Measurements from ENCODE around the gene SLC5A10.

Gene SLC5A10

GRCh38 chr17:18932360-18933055, 19.5 kb upstream of the SLC5A10 start:
- no peak for TF ChIP-seq ZFX (IDR thresholded peaks at IDR 0.05; ENCODE audit: borderline replicate concordance)
- TF ChIP-seq, protein P1, sequence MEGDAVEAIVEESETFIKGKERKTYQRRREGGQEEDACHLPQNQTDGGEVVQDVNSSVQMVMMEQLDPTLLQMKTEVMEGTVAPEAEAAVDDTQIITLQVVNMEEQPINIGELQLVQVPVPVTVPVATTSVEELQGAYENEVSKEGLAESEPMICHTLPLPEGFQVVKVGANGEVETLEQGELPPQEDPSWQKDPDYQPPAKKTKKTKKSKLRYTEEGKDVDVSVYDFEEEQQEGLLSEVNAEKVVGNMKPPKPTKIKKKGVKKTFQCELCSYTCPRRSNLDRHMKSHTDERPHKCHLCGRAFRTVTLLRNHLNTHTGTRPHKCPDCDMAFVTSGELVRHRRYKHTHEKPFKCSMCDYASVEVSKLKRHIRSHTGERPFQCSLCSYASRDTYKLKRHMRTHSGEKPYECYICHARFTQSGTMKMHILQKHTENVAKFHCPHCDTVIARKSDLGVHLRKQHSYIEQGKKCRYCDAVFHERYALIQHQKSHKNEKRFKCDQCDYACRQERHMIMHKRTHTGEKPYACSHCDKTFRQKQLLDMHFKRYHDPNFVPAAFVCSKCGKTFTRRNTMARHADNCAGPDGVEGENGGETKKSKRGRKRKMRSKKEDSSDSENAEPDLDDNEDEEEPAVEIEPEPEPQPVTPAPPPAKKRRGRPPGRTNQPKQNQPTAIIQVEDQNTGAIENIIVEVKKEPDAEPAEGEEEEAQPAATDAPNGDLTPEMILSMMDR (IDR thresholded peaks at IDR 0.05) = no peak
- no peak overlapping the region for H3K27ac ChIP-seq

DNA sequence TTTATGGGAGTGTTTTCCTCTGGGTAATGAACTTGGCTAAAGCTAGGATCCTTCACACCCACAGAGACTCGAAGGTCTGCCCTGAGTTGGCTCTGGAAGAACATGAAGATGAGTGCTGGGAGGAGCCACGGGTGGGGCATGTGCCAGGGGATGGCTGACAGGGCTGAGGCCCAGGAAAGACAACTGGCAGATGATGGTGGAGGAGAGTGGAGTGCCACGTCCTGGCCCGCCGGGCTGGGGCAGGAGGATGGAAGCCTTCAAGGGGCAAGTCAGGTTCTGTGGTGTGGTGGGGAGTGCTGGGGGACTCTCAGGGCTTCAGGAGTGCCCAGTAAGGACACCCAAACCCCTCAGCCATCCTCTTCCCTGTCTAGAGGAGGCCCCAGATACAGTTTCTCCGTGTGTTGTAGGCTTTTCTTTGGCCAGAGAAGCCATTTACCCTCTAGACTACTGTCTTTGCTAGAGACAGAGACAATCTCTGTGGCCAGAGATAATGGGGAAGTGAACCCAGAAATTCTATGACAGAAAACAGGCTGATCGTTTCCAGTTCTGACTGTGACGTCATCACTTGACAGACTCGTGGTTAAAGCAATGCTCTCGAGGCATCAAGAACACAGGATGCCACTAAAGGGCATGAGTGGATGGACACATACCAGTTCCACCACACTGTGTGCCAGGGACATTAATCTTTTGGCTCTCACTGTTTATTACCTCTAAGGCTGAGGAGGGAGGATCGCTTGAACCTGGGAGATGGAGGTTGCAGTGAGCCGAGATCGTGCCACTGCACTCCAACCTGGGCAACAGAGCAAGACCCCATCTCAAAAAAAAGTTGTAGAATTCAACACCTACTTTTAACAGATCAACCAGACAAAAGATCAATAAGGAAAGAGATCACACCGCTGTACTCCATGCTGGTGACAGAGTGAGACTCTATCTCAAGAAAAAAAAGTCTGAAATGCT, 18.6 kb upstream of the SLC5A10 start:
- no peak overlapping the region for H3K27ac ChIP-seq
- TF ChIP-seq, protein P1 (IDR thresholded peaks at IDR 0.05) = no peak
- no peak for TF ChIP-seq ZFX (IDR thresholded peaks at IDR 0.05; ENCODE audit: borderline replicate concordance)

DNA sequence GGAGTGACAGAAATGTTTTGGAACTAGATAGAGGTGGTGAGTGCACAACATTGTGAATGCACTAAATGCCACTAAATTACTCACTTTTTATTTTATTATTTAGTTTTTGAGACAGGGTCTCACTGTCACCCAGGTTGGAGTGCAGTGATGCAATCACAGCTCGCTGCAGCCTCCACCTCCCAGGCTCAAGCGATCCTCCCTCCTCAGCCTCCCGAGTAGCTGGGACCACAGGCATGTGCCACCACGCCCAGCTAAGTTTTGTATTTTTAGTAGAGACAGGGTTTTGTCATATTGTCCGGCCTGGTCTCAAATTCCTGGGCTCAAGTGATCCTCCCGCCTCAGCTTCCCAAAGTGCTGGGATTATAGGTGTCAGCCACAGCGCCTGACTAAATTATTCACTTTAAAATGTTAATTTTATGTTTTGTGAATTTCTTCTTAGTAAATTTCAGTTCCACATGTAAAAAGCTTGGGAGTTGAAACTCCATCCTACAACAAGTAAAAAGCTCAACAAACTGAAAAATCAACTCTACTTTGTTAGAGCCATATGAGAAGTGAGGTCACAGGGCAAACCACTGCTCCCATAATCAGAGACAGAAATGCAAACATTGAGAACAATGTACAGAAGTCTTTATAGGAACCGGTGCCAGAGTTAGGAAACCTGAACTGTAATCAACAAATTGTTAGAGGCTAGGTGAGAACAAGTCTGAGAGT, 13.8 kb upstream of the SLC5A10 start:
- no peak overlapping the region for H3K27ac ChIP-seq
- TF ChIP-seq, protein P1 (IDR thresholded peaks at IDR 0.05) = no peak
- no peak for TF ChIP-seq ZFX (IDR thresholded peaks at IDR 0.05; ENCODE audit: borderline replicate concordance)

DNA sequence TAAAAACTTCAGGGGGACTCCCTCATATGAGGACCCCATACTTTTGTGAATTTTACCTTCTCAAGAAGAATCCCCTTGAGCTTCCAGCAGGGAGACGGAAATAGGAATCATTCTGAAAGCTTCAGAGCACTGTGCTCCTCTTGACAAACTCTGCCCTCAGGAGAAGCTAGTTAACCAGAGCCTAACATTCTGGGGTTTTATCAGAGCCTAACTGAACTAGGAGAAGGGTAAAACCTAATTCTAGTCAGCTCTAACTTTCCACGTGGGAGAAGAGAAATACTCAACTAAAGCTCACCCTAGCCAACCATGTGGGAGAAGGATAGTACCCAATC, 13.3 kb upstream of the SLC5A10 start:
- TF ChIP-seq, protein P1 (IDR thresholded peaks at IDR 0.05) = no peak
- TF ChIP-seq ZFX (IDR thresholded peaks at IDR 0.05; ENCODE audit: borderline replicate concordance) = no peak
- H3K27ac ChIP-seq = no peak overlapping the region

DNA sequence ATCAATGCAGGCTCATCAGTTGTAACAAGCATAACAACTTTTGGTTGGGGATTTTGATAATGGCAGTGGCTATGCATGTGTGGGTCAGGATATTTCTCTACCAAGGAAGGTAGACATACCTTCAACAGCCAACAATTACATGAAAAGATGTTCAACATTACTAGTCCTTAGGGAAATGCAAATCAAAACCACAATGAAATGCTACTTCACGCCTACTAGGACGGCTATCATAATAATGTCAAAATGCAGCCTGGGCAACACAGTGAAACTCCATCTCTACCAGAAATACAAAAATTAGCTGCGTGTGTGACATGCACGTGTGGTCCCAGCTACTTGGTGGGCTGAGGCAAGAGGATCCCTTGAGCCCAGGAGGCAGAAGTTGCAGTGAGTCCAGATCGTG, 7.3 kb upstream of the SLC5A10 start:
- H3K27ac ChIP-seq = no peak overlapping the region
- TF ChIP-seq, protein P1 (IDR thresholded peaks at IDR 0.05) = no peak
- no peak for TF ChIP-seq ZFX (IDR thresholded peaks at IDR 0.05; ENCODE audit: borderline replicate concordance)

GRCh38 chr17:18946536-18946935, 5.4 kb upstream of the SLC5A10 start:
- no peak overlapping the region for H3K27ac ChIP-seq
- TF ChIP-seq, protein P1 (IDR thresholded peaks at IDR 0.05) = no peak
- TF ChIP-seq ZFX (IDR thresholded peaks at IDR 0.05; ENCODE audit: borderline replicate concordance) = no peak
